DND-41 (cell line): ENCODE measurements around the gene OSBPL3.

Source experiments
- EZH2 ChIP-seq: IDR thresholded peaks from 3 replicates; pipeline ENCODE4 v1.6.1; 2012; ENCODE audit warnings: borderline replicate concordance, low read depth, mild to moderate bottlenecking, moderate library complexity, low read length, inconsistent platforms; ENCODE audit not compliant: severe bottlenecking
- TF ChIP-seq, protein P1 (sequence below): IDR thresholded peaks from 2 replicates; pipeline ENCODE4 v1.5.1; 2012; ENCODE audit warnings: borderline replicate concordance, low read length, moderate library complexity, mild to moderate bottlenecking; ENCODE audit not compliant: poor library complexity, severe bottlenecking; ENCODE audit errors: extremely low read depth

DNA sequence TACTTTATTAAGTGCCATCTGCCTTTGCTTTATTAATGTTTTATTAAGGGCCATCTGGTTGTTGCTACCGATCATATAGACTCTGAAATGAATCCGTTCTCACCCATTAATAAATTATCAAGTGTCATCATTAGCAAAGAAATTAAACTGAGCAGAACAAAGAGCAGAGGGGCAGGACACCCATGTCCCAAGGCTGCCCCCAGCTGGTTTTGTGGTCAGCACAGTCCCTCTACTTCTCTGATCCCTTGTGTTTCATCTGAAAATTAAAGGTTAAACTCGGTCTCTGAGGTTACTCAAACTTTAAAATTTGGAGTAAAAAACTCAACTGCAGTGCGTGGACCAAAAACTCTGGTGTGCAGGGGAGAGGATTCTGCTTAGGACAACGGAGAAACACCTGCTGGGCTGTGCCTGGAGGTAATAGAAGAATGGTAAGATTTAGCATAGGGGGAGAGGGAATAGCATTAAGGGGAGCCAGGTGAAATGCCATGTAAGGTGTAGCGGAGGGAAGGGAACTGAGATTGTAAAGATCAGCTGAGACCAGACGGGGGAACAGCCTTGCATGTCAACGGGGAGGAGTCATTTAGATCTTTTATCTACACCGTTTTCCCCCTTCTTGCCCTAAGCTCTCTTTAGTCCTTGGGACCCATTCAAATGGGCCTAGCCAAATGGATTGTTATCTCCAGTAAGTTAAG is 212.0 kb downstream of the OSBPL3 start:
- TF ChIP-seq, protein P1, sequence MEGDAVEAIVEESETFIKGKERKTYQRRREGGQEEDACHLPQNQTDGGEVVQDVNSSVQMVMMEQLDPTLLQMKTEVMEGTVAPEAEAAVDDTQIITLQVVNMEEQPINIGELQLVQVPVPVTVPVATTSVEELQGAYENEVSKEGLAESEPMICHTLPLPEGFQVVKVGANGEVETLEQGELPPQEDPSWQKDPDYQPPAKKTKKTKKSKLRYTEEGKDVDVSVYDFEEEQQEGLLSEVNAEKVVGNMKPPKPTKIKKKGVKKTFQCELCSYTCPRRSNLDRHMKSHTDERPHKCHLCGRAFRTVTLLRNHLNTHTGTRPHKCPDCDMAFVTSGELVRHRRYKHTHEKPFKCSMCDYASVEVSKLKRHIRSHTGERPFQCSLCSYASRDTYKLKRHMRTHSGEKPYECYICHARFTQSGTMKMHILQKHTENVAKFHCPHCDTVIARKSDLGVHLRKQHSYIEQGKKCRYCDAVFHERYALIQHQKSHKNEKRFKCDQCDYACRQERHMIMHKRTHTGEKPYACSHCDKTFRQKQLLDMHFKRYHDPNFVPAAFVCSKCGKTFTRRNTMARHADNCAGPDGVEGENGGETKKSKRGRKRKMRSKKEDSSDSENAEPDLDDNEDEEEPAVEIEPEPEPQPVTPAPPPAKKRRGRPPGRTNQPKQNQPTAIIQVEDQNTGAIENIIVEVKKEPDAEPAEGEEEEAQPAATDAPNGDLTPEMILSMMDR: peak; percentile 6
- TF ChIP-seq EZH2: no peak
